Skeletal muscle tissue (tissue), 4 donors: ENCODE results near the gene DACT2. TPM values are rescaled to one million over a fixed set of nuclear protein-coding genes. Genes with fewer than 3 reads are reported as not detected.
"Not testable (repeated sequence)": the region's sequence is repeated elsewhere in the genome, so short reads cannot be mapped to it uniquely, and the experiment has no call there.

ENCODE experiments used
- H3K27ac ChIP-seq: one replicate; pipeline ENCODE4 v1.7.0; 2013; ENCODE audit warnings: mild to moderate bottlenecking, low read depth, low read length, inconsistent platforms
- H3K27me3 ChIP-seq, 3 donors: one replicate each; pipeline ENCODE4 v1.7.0; 2013; ENCODE audit warnings: low read length in 3 of 3; ENCODE audit not compliant: control insufficient read depth in 3 of 3, insufficient read depth in 3 of 3
- H3K36me3 ChIP-seq, 3 donors: one replicate each; pipeline ENCODE4 v1.7.0; 2013; ENCODE audit warnings: low read length in 3 of 3; ENCODE audit not compliant: control insufficient read depth in 3 of 3, insufficient read depth in 3 of 3
- H3K4me1 ChIP-seq, 3 donors: one replicate each; pipeline ENCODE4 v1.7.0; 2013; ENCODE audit warnings: low read length in 3 of 3, mild to moderate bottlenecking in 3 of 3; ENCODE audit not compliant: control insufficient read depth in 3 of 3, insufficient read depth in 3 of 3
- H3K4me3 ChIP-seq, 3 donors: one replicate each; pipeline ENCODE4 v1.7.0; 2013; ENCODE audit warnings: low read length in 3 of 3
- H3K9ac ChIP-seq, 3 donors: one replicate each; pipeline ENCODE4 v1.7.0; 2013; ENCODE audit warnings: low read length in 3 of 3, mild to moderate bottlenecking in 3 of 3, moderate library complexity in 2 of 3, low read depth in 1 of 3
- H3K9me3 ChIP-seq, 3 donors: one replicate each; pipeline ENCODE4 v1.7.0; 2013; ENCODE audit warnings: low read length in 3 of 3; ENCODE audit not compliant: control insufficient read depth in 3 of 3
- total RNA-seq: library from RNA; depleted of rRNA; stranded (reverse); fragments of >200 nt; gene quantifications from one replicate; pipeline ENCODE4 v1.2.3, GENCODE V29; 2014
- donor health status: Osteomylitis.

The DACT2 gene
- total RNA-seq, 1 donor from 2014 or later, result 2.6 TPM

- Histone ChIP-seq H3K9me3 (no peaks in the 10 kb centered on the region), H3K27ac (no peak overlapping the region), H3K4me1 (no peaks in the 10 kb centered on the region), H3K9ac (no peak overlapping the region), H3K36me3 (no peaks in the 10 kb centered on the region), H3K4me3 (no peak overlapping the region), H3K27me3 (peaks cover 4 to 46% (median 31%) of the 10 kb centered on the region in 3 donors)
Observed at GRCh38 chr6:168272415-168273325, 46.9 kb downstream of the DACT2 start.

GRCh38 chr6:168270274-168271172 lies 49.1 kb downstream of the DACT2 start:
- Histone ChIP-seq H3K9ac (no peak overlapping the region), H3K4me3 (no peak overlapping the region), H3K36me3 (no peaks in the 10 kb centered on the region), H3K27me3 (peaks cover 4 to 41% (median 25%) of the 10 kb centered on the region in 3 donors), H3K27ac (no peak overlapping the region), H3K9me3 (no peaks in the 10 kb centered on the region), H3K4me1 (no peaks in the 10 kb centered on the region)

GRCh38 chr6:168269455-168270243 lies 49.9 kb downstream of the DACT2 start:
- no peak overlapping the region for H3K9ac ChIP-seq
- no peaks in the 10 kb centered on the region for H3K9me3 ChIP-seq
- no peak overlapping the region for H3K27ac ChIP-seq
- H3K4me1 ChIP-seq, result no peaks in the 10 kb centered on the region
- H3K27me3 ChIP-seq, result peaks cover 4 to 39% (median 22%) of the 10 kb centered on the region in 3 donors
- no peak overlapping the region for H3K4me3 ChIP-seq
- H3K36me3 ChIP-seq, result no peaks in the 10 kb centered on the region

GRCh38 chr6:168268755-168269154 lies 50.8 kb downstream of the DACT2 start:
- peaks cover 4 to 33% (median 21%) of the 10 kb centered on the region in 3 donors for H3K27me3 ChIP-seq
- no peaks in the 10 kb centered on the region for H3K4me1 ChIP-seq
- no peak overlapping the region for H3K27ac ChIP-seq
- H3K4me3 ChIP-seq, result no peak overlapping the region
- H3K36me3 ChIP-seq, result no peaks in the 10 kb centered on the region
- H3K9ac ChIP-seq, result no peak overlapping the region
- H3K9me3 ChIP-seq, result no peaks in the 10 kb centered on the region

GRCh38 chr6:168267779-168268178 lies 51.8 kb downstream of the DACT2 start:
- H3K27ac ChIP-seq, H3K9me3 ChIP-seq, H3K4me1 ChIP-seq, H3K36me3 ChIP-seq, H3K4me3 ChIP-seq, H3K9ac ChIP-seq: not testable (repeated sequence)
- H3K27me3 ChIP-seq, result peaks cover 4 to 29% (median 26%) of the 10 kb centered on the region in 3 donors

GRCh38 chr6:168265827-168266815 lies 53.5 kb downstream of the DACT2 start:
- Histone ChIP-seq H3K27me3 (peaks cover 4 to 21% (median 19%) of the 10 kb centered on the region in 3 donors), H3K4me3 (no peak overlapping the region), H3K9me3 (no peaks in the 10 kb centered on the region), H3K27ac (no peak overlapping the region), H3K4me1 (no peaks in the 10 kb centered on the region), H3K36me3 (no peaks in the 10 kb centered on the region), H3K9ac (no peak overlapping the region)

- Histone ChIP-seq H3K4me1 (no peaks in the 10 kb centered on the region), H3K9me3 (no peaks in the 10 kb centered on the region), H3K27ac (no peak overlapping the region), H3K4me3 (no peak overlapping the region), H3K9ac (no peak overlapping the region), H3K27me3 (peaks cover 3 to 17% (median 17%) of the 10 kb centered on the region in 3 donors), H3K36me3 (no peaks in the 10 kb centered on the region)
Observed at GRCh38 chr6:168265394-168265793, 54.2 kb downstream of the DACT2 start.

- no peak overlapping the region for H3K27ac ChIP-seq
- H3K4me1 ChIP-seq, result no peaks in the 10 kb centered on the region
- H3K9me3 ChIP-seq, result no peaks in the 10 kb centered on the region
- H3K9ac ChIP-seq, result no peak overlapping the region
- H3K4me3 ChIP-seq, result no peak overlapping the region
- H3K27me3 ChIP-seq, result peaks cover 0 to 20% (median 19%) of the 10 kb centered on the region in 3 donors
- H3K36me3 ChIP-seq, result no peaks in the 10 kb centered on the region
Observed at GRCh38 chr6:168264593-168265335, 54.8 kb downstream of the DACT2 start.
